ENCODE measurements around the gene NDC80. TPM values are rescaled to one million over a fixed set of nuclear protein-coding genes. Genes with fewer than 3 reads are reported as not detected.

NDC80 gene
- total RNA-seq, 1 donor from 2014 or later, result 20.8 TPM

DNA sequence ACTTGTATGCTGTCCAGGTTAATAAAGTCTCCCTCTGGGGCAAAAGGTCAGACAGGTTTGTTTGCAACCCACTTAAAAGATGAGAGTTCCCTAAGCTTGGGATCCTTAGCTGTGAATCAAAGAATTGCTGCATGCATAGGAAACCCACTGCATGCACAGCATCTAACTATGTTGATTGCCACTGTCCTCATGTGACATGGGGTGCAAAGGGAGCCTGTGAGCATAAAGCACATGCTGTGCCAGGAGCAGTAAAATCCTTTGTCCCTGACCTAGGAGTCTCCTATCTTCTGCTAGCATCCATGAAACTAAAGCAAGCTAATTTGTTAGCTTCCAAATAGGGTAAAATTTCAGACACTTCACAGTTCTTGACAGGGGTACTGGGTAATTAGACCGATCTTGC lies 13.8 kb upstream of the NDC80 start:
- no peak for DNase-seq (ENCODE audit: low read depth in 2 of 2)

GRCh38 chr18:2559249-2559648 lies 12.1 kb upstream of the NDC80 start:
- DNase-seq (ENCODE audit: low read depth in 2 of 2), result no peak

- DNase-seq (ENCODE audit: low read depth in 2 of 2), result no peak
These were observed 7.0 kb upstream of the NDC80 start for GRCh38 chr18:2564373-2564772.

GRCh38 chr18:2568129-2568528 lies 3.2 kb upstream of the NDC80 start:
- no peak for DNase-seq (ENCODE audit: low read depth in 2 of 2)

DNA sequence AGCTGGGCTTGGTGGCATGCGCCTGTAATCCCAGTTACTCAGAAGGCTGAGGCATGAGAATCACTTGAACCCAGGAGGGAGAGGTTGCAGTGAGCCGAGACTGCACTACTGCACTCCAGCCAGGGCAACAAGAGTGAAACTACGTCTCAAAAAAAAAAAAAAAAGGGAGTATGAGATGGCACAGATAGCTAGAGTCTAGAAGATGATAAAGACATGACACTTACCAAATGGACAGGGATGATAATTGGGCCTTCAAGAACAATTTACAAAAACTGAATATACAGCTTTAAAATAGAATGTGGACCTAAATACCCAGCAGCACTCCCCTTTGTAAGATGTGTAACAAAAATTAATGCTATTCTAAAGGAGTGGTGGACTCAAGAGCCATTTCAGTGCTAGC lies 2.8 kb upstream of the NDC80 start:
- no peak for DNase-seq (ENCODE audit: low read depth in 2 of 2)

DNA sequence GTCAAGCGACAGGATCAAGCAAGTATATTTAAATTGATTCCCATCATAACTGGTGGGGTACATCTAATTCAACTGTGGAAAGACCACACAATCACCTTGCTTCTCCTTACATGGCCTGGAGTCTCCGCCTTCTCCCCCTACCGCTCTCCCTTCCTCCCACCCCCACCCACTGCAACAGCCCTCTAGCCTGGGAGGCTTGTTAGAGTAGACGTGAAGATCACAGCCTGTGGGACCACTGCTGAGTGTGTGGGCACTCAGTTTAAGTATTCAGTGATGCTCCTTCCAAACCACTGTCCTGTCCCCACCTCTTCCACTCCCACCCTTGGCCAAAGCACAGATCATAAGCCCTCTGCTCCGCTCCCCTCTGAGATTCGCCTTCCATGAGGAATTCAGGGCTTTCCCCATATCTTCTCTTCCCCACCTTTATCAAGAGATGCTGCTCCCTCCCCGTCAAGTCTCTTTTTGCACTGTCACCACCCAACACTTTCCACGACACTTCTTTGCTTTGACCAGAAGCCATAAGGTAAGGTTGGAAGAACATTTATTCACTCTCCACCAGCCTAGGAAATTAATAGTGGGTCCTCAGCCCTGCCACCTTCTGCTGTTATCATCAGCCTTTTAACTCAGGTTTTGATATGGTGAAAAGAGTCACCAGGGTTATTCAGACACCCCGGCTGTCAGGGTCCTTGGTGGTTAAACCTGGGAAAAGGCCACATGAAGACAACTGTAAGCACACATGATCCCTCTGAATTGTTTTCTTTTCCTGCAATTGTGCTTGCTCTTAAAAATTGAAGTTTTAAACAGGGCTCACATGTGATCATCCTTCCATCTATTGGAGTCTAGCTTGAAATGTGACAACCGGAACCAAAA lies 1.8 kb upstream of the NDC80 start:
- DNase-seq (ENCODE audit: low read depth in 2 of 2), result no peak

GRCh38 chr18:2570772-2571199 lies 571 bp upstream of the NDC80 start:
- DNase-seq (ENCODE audit: low read depth in 2 of 2), result peak; percentile 15 to 72

GRCh38 chr18:2572171-2572569 lies 813 bp downstream of the NDC80 start:
- DNase-seq (ENCODE audit: low read depth in 2 of 2), result no peak

- no peak for DNase-seq (ENCODE audit: low read depth in 2 of 2)
These were observed 1.5 kb downstream of the NDC80 start for GRCh38 chr18:2572892-2573291.

DNA sequence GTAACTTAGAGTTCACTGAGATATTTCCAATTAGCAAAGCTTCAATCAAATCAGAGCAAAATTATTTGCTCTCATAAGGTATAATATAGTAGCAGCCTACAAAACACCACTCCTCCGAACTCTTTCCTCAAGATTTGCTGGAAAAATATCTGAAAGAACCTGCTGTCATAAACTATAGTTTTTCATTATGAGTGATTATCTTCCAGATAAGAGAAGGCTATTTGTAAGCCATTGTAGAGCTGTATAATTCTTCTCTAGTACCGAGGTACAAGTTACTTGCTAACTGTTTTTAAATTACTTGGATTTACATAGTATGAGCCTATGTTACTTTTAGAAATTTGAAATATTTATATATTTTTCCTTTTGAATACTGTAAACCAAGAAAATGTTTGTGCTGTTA lies 2.1 kb downstream of the NDC80 start:
- no peak for DNase-seq (ENCODE audit: low read depth in 2 of 2)

DNA sequence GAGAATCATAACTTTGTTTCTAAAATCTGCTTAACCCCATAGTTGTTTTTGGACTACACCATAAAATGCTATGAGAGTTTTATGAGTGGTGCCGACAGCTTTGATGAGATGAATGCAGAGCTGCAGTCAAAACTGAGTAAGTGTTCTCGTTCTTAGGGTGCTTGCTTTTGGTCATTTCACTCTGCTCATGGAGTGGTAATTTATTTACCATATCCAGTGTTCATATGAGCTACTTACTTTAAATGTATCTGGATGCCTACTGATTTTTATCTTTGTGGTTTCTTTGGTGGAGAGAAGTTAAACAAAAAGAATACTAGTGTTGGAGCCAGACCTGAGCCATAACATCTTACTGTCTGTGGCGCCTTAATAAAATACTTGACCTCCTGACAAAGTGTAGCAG lies 16.4 kb downstream of the NDC80 start:
- no peak for DNase-seq (ENCODE audit: low read depth in 2 of 2)

- no peak for DNase-seq (ENCODE audit: low read depth in 2 of 2)
These were observed 17.4 kb downstream of the NDC80 start for GRCh38 chr18:2588666-2589344.

GRCh38 chr18:2589345-2590068 lies 18.1 kb downstream of the NDC80 start:
- no peak for DNase-seq (ENCODE audit: low read depth in 2 of 2)

DNA sequence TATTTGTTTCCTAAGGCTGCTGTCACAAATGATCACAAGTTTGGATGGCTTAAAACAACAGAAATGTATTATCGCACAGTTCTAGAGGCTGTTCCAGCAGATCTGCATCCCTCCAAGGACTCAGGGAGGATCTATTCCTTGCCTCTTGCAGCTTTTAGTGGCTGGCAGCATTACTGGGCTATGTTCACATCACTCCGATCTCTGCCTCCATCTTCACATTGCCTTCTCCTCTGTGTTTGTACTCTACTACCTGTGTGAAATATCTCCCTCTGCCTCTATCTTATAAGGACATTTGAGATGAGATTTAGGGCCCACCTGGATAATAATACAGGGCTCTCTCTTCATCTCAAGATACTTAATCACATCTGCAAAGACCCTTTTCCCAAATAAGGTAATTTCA lies 18.9 kb downstream of the NDC80 start:
- DNase-seq (ENCODE audit: low read depth in 2 of 2), result no peak

DNA sequence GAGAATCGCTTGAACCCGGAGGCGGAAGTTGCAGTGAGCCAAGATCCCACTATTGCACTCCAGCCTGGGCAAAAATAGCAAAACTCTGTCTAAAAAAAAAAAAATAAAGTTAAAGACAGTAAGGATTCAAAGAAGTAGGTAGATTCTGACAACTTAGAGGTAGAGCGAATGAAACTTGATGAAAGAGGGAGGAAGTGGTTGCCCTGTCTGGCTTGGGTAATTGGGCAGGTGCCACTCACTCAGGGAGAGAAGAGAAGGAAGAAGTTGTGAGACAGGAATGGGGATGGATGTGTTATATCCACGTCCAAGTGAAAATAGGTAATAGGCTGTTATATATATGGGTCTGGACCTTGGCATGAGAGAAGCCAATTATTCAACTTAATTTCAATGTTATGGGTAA lies 26.3 kb downstream of the NDC80 start:
- DNase-seq (ENCODE audit: low read depth in 2 of 2), result no peak

DNA sequence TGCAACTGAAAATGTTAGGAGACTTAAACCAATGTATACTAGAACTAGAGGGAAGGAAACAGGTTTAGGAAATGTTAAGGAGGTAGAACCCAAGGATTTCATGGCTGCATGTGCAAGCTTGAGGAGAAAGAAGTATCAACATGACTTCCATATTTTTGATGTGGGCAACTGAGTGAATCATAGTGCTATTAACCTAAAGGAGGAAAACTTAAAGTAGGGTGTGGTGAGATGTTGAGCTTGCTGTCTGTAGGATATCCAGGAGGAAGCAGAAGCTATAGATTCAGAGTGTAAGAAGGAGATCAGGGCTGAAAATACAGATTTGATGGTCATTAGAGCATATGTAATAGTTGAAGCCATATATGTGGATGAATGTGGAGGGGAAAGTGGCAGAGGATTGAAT lies 31.5 kb downstream of the NDC80 start:
- DNase-seq (ENCODE audit: low read depth in 2 of 2), result no peak

DNA sequence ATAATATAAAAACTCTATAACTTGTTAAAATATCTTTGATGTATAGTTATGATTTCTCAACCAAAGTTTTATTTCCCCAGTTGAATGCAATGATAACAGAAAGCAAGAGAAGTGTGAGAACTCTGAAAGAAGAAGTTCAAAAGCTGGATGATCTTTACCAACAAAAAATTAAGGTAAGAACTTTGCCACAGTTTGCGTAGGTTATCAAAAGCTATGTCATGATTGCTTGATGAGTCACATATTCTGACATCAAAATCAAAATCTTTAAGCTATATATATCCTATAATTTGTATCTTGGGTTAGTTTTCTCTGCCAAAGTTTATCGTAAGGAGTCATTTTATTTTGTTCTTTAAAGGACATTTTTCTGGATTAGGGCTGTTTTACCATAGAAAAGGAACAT lies 35.0 kb downstream of the NDC80 start:
- DNase-seq (ENCODE audit: low read depth in 2 of 2), result peak in 1 of 2 donors; percentile 10

- DNase-seq (ENCODE audit: low read depth in 2 of 2), result no peak
These were observed 38.2 kb downstream of the NDC80 start for GRCh38 chr18:2609604-2610003.

DNA sequence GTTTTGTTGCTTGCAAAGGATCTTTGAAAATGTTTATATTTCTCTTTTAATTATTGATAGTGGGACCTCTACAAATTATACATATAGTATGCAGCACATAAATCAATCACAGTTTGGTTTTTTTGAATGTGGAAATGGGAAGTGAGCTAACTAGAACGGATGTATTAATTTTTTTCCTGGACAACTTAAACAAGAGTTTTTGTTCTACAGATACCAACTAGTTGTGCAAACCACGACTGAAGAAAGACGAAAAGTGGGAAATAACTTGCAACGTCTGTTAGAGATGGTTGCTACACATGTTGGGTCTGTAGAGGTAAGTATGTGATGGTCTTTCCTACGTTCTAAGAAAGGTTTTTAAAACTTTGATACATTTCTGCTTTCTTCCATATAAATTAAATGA lies 39.2 kb downstream of the NDC80 start:
- DNase-seq (ENCODE audit: low read depth in 2 of 2), result no peak

GRCh38 chr18:2612996-2613395 lies 41.6 kb downstream of the NDC80 start:
- no peak for DNase-seq (ENCODE audit: low read depth in 2 of 2)

DNA sequence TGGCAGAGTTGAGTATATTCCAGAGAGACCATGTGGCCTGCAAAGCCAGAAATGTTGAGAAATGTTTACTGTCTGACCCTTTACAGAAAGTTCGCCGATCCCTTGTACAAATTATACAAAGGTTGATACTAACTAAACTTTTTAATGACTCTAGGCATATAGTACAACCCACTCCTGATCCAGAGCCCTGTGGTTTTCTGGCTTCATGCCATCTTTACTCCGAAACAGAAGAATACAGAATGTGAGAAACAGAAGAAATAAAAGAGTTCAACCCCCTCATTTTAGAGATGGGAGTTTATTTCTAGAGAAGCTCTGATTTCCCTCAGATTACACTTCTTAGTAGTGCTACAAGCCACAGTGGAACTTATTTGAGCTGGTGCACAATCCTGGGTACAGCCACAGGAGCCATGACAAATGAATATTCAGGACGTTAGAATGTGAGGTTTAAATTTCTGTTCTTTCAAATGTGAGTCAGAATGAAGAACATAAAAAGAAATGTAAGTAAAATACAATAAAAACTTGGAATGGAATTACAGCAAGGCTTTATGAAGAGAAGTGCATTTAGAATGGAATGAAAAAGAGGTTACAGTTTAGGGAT lies 46.1 kb downstream of the NDC80 start:
- DNase-seq (ENCODE audit: low read depth in 2 of 2), result no peak

DNA sequence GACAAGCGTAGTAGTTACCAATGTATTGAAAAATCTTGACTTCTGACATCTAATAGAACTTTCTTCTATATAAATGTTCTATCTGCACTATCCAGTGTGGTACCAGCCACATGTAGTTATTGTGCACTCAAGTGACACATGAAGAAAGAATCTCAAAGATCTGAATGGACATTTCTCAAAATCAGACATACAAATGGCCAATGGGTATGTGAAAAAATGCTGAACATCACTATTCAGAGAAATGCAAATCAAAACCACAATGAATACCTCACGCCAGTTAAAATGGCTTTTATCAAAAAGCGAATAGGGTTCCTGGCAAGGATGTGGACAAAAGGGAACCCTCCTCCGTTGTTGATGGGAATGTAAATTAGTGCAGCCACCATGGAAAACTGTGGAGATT lies 46.7 kb downstream of the NDC80 start:
- DNase-seq (ENCODE audit: low read depth in 2 of 2), result no peak
